MCF 10A (cell line): Measurements from ENCODE around the gene TRAPPC3. TPM values are rescaled to one million over a fixed set of nuclear protein-coding genes. Genes with fewer than 3 reads are reported as not detected.

ENCODE experiments used
- BruUV-seq: library from RNA; stranded (reverse); fragments of 400-500 nt; replicated peaks from 2 replicates; lab custom pipeline; 2021; lab: Mats Ljungman, UMichigan
- CTCF ChIA-PET: fragments of 300-600 bp; sonication (Branson Sonifier 250); formaldehyde crosslinking; extraction: SDS; loops from one replicate; lab custom pipeline; 2021; ENCODE audit warnings: antibody characterized with exemption, inconsistent platforms; lab: Yijun Ruan, JAX
- POLR2A ChIA-PET: fragments of 300-600, 350-650 bp; sonication (Branson Sonifier 250); formaldehyde crosslinking; extraction: SDS; loops from one replicate; lab custom pipeline; 2020; ENCODE audit warnings: antibody characterized with exemption, inconsistent platforms; lab: Yijun Ruan, JAX
- DNase-seq: peaks from one replicate; pipeline ENCODE4 v3.0.0-alpha.2; 2018; ENCODE audit not compliant: unreplicated experiment
- H3K27ac Mint-ChIP-seq: one replicate; pipeline ENCODE4 v1.8.0; 2022; ENCODE audit warnings: mild to moderate bottlenecking, low read depth, mixed read lengths; ENCODE audit not compliant: unreplicated experiment
- H3K27me3 Mint-ChIP-seq: one replicate; pipeline ENCODE4 v1.8.0; 2022; ENCODE audit warnings: mixed read lengths; ENCODE audit not compliant: insufficient read depth, unreplicated experiment
- H3K36me3 Mint-ChIP-seq: one replicate; pipeline ENCODE4 v1.8.0; 2022; ENCODE audit warnings: mild to moderate bottlenecking, moderate library complexity, mixed read lengths; ENCODE audit not compliant: insufficient read depth, unreplicated experiment
- H3K4me1 Mint-ChIP-seq: one replicate; pipeline ENCODE4 v1.8.0; 2022; ENCODE audit warnings: mixed read lengths; ENCODE audit not compliant: insufficient read depth, unreplicated experiment
- H3K4me3 Mint-ChIP-seq: one replicate; pipeline ENCODE4 v1.8.0; 2022; ENCODE audit warnings: mild to moderate bottlenecking, moderate library complexity, mixed read lengths; ENCODE audit not compliant: unreplicated experiment
- H3K9me3 Mint-ChIP-seq: one replicate; pipeline ENCODE4 v1.8.0; 2022; ENCODE audit warnings: mixed read lengths; ENCODE audit not compliant: unreplicated experiment
- CTCF ChIP-seq: fragments of 200-600 bp; IDR thresholded peaks from one replicate; pipeline ENCODE4 v1.8.0; 2022; ENCODE audit warnings: antibody characterized with exemption, mild to moderate bottlenecking; ENCODE audit not compliant: unreplicated experiment
- intact Hi-C: fragments of 100-400 bp; cut with micrococcal nuclease; formaldehyde crosslinking; loops from 2 replicates; pipeline ENCODE4 v1.14.1; 2022
- total RNA-seq: library from RNA; stranded (reverse); gene quantifications from 2 replicates; pipeline ENCODE4 v1.2.3, GENCODE V29; 2022

TRAPPC3 gene
- total RNA-seq, 1 experiment from 2014 or later, result 72.8 TPM

- H3K36me3 Mint-ChIP-seq, result peaks cover 7% of the 10 kb centered on the region
- CTCF ChIA-PET, result interaction anchor here (0.7 to 7.8 kb wide), 32 partner anchors 9 to 1324 kb away, joined by 3 to 194 read pairs (median 6); partner anchors contain the start of genes LSM10 and THRAP3
Measured at GRCh38 chr1:36148821-36149236, 457 bp downstream of the TRAPPC3 start.

GRCh38 chr1:36144413-36144812, 4.9 kb downstream of the TRAPPC3 start:
- no TSS peak for BruUV-seq
- Mint-ChIP-seq H3K4me1 (peaks cover 7% of the 10 kb centered on the region), H3K9me3 (no peaks in the 10 kb centered on the region), H3K36me3 (peaks cover 26% of the 10 kb centered on the region), H3K4me3 (no peak overlapping the region), H3K27me3 (no peaks in the 10 kb centered on the region), H3K27ac (no peak overlapping the region)
- POLR2A ChIA-PET, result no interaction called here
- no peak for DNase-seq
- TF ChIP-seq CTCF, result no peak
- CTCF ChIA-PET, result interaction anchor here (0.7 to 2.6 kb wide), 6 partner anchors 10 to 52 kb away, joined by 3 to 15 read pairs (median 5); no protein-coding TSS in a partner anchor
- intact Hi-C loops, result no loop called here

More at GRCh38 chr1:36148821-36149236, 457 bp downstream of the TRAPPC3 start:
- intact Hi-C loops, result loop anchor here (1.0 kb wide), 7 partner anchors 12 to 271 kb away; partner anchors contain the start of gene THRAP3
- H3K9me3 Mint-ChIP-seq, result no peaks in the 10 kb centered on the region
- peaks cover 24% of the 10 kb centered on the region for H3K4me1 Mint-ChIP-seq
- peak overlapping the region; percentile 100 for H3K27ac Mint-ChIP-seq
- TSS peak; percentile 60 for BruUV-seq
- peak overlapping the region; percentile 100 for H3K4me3 Mint-ChIP-seq
- TF ChIP-seq CTCF, result no peak
- POLR2A ChIA-PET, result interaction anchor here (0.5 to 5.2 kb wide), 28 partner anchors 13 to 1366 kb away, joined by 3 to 94 read pairs (median 7); partner anchors contain the start of genes ADPRS, AGO1, LSM10 and MEAF6
- DNase-seq, result no peak
- no peaks in the 10 kb centered on the region for H3K27me3 Mint-ChIP-seq

GRCh38 chr1:36143424-36143823, 5.9 kb downstream of the TRAPPC3 start:
- Mint-ChIP-seq H3K4me3 (no peak overlapping the region), H3K27me3 (no peaks in the 10 kb centered on the region), H3K9me3 (no peaks in the 10 kb centered on the region), H3K36me3 (peaks cover 30% of the 10 kb centered on the region), H3K4me1 (peaks cover 7% of the 10 kb centered on the region), H3K27ac (no peak overlapping the region)
- intact Hi-C loops, result no loop called here
- BruUV-seq, result no TSS peak
- TF ChIP-seq CTCF, result no peak
- DNase-seq, result no peak
- ChIA-PET POLR2A (no interaction called here), CTCF (interaction anchor here (0.6 kb wide), 2 partner anchors 47 to 238 kb away, joined by 3 to 5 read pairs; no protein-coding TSS in a partner anchor)

GRCh38 chr1:36142121-36142520, 7.2 kb downstream of the TRAPPC3 start:
- ChIA-PET CTCF (interaction anchor here (0.6 kb wide), 2 partner anchors 9 to 202 kb away, joined by 6 read pairs; no protein-coding TSS in a partner anchor), POLR2A (no interaction called here)
- no peaks in the 10 kb centered on the region for H3K4me1 Mint-ChIP-seq
- DNase-seq, result no peak
- H3K36me3 Mint-ChIP-seq, result peaks cover 40% of the 10 kb centered on the region
- no peaks in the 10 kb centered on the region for H3K9me3 Mint-ChIP-seq
- BruUV-seq, result no TSS peak
- no peaks in the 10 kb centered on the region for H3K27me3 Mint-ChIP-seq
- no peak overlapping the region for H3K27ac Mint-ChIP-seq
- intact Hi-C loops, result no loop called here
- no peak overlapping the region for H3K4me3 Mint-ChIP-seq
- no peak for TF ChIP-seq CTCF
